ENCODE measurements around the gene SHANK1.

- TF ChIP-seq CTCF (conservative IDR thresholded peaks at IDR 0.05; ENCODE audit: low read depth, low read length) = no peak
- no peak for TF ChIP-seq EZH2 (IDR thresholded peaks at IDR 0.05; ENCODE audit: low read length, unreplicated experiment)
- no peak for TF ChIP-seq EZH2phosphoT487 (IDR thresholded peaks at IDR 0.05; ENCODE audit: borderline replicate concordance, low read length)
Observed at GRCh38 chr19:50649433-50650391, 69.9 kb downstream of the SHANK1 start, which contains the start of gene C19orf81.
